Gastrocnemius medialis (tissue), 4 donors: ENCODE measurements around the gene ZNF536. TPM values are rescaled to one million over a fixed set of nuclear protein-coding genes. Genes with fewer than 3 reads are reported as not detected.
A peak's percentile ranks its signal among the peaks of the same experiment; 100 is the strongest.

Experiments used
- ATAC-seq, 2 donors: fragments of 150-250 bp; one replicate each; pipeline ENCODE4 v1.9.1; 2016
- DNase-seq, 2 donors: peaks; one replicate each; pipeline ENCODE4 v3.0.0-alpha.2; 2019
- H3K27ac ChIP-seq, 4 donors: fragments of 200-600 bp; sonication (generic); 1 replicate in 1 of 4; 2 replicates in 3 of 4; pipeline ENCODE4 v1.5.1; 2016 to 2018; ENCODE audit warnings: mild to moderate bottlenecking in 2 of 4, moderate library complexity in 1 of 4
- H3K27me3 ChIP-seq, 3 donors: fragments of 200-600 bp; sonication (generic) in 2 of 3; 1 replicate in 1 of 3; 2 replicates in 2 of 3; pipeline versions ENCODE4 v1.5.1 to v1.6.0; 2016 to 2019; ENCODE audit warnings: mild to moderate bottlenecking in 1 of 3, moderate library complexity in 1 of 3
- H3K36me3 ChIP-seq, 2 donors: fragments of 200-600 bp; sonication (generic) in 1 of 2; one replicate each; pipeline ENCODE4 v1.5.1; 2017 to 2018
- H3K4me1 ChIP-seq, 2 donors: fragments of 200-600 bp; sonication (generic) in 1 of 2; one replicate each; pipeline ENCODE4 v1.5.1; 2016 to 2017; ENCODE audit warnings: mild to moderate bottlenecking in 2 of 2
- H3K4me3 ChIP-seq, 4 donors: fragments of 200-600 bp; sonication (generic) in 3 of 4; 1 replicate in 1 of 4; 2 replicates in 3 of 4; pipeline ENCODE4 v1.5.1; 2016 to 2019; ENCODE audit warnings: mild to moderate bottlenecking in 2 of 4
- H3K9me3 ChIP-seq, 3 donors: fragments of 200-600 bp; sonication (generic) in 2 of 3; 1 replicate in 1 of 3; 2 replicates in 2 of 3; pipeline ENCODE4 v1.5.1; 2016 to 2019
- CTCF ChIP-seq, 5 experiments: fragments of 450-650 bp in 3 of 5; fragments of 200-600 bp in 2 of 5; sonication (generic) in 2 of 5; IDR thresholded peaks in 4 of 5; conservative IDR thresholded peaks in 1 of 5; 1 replicate in 4 of 5; 2 replicates in 1 of 5; pipeline ENCODE4 v1.5.1; 2016 to 2019; ENCODE audit warnings: antibody characterized with exemption in 5 of 5, mild to moderate bottlenecking in 3 of 5, moderate library complexity in 3 of 5
- POLR2A ChIP-seq, 2 donors: fragments of 450-650 bp; IDR thresholded peaks; one replicate each; pipeline ENCODE4 v1.6.1; 2017; ENCODE audit warnings: antibody characterized with exemption in 2 of 2, mild to moderate bottlenecking in 2 of 2, moderate library complexity in 2 of 2
- in situ Hi-C, 4 donors: fragments of 200-750 bp; cut with MboI; loops; one replicate each; pipeline versions ENCODE4 v1.15.0 to v1.8.0; 2017; ENCODE audit warnings: low sequenced_read_pairs in 4 of 4
- intact Hi-C: fragments of 100-400 bp; cut with DNase I; formaldehyde crosslinking; loops from one replicate; pipeline ENCODE4 v1.15.1; 2023; ENCODE audit warnings: low total_unique reads
- total RNA-seq, 4 donors: library from RNA; depleted of rRNA; stranded (reverse); fragments of >200 nt; gene quantifications; one replicate each; pipeline versions ENCODE4 v1.1.0 to v1.2.3, GENCODE V29; 2016

Gene ZNF536
- total RNA-seq, 4 donors from 2014 or later, result 0.12 to 0.44 (median 0.20) TPM; not detected in 1

- in situ Hi-C loops, result no loop called here
- ATAC-seq (no peak), DNase-seq (no peak)
- intact Hi-C loops, result no loop called here
- Histone ChIP-seq H3K9me3 (no peaks in the 10 kb centered on the region), H3K27ac (no peak overlapping the region), H3K27me3 (no peaks in the 10 kb centered on the region), H3K36me3 (no peaks in the 10 kb centered on the region), H3K4me1 (peaks cover 0 to 6% of the 10 kb centered on the region in 2 donors), H3K4me3 (no peak overlapping the region)
- TF ChIP-seq CTCF (IDR thresholded peaks at IDR 0.05 in 4 of 5, conservative IDR thresholded peaks at IDR 0.05 in 1 of 5), result no peak
- TF ChIP-seq POLR2A (IDR thresholded peaks at IDR 0.05), result no peak
Observed at GRCh38 chr19:30403203-30403985, 31.2 kb downstream of the ZNF536 start.

GRCh38 chr19:30406220-30407067 lies 34.3 kb downstream of the ZNF536 start:
- ATAC-seq (no peak), DNase-seq (no peak)
- no peak overlapping the region for H3K4me3 ChIP-seq
- H3K4me1 ChIP-seq, result peaks cover 0 to 6% of the 10 kb centered on the region in 2 donors
- intact Hi-C loops, result loop anchor here (5.0 kb wide), 1 partner anchor 179 kb away; no protein-coding TSS in a partner anchor
- in situ Hi-C loops, result no loop called here
- no peaks in the 10 kb centered on the region for H3K27me3 ChIP-seq
- TF ChIP-seq POLR2A (IDR thresholded peaks at IDR 0.05), result no peak
- TF ChIP-seq CTCF (IDR thresholded peaks at IDR 0.05 in 4 of 5, conservative IDR thresholded peaks at IDR 0.05 in 1 of 5), result peak in 4 of 5 experiments; percentile 10 to 24 (median 17)
- H3K27ac ChIP-seq, result no peak overlapping the region
- H3K36me3 ChIP-seq, result no peaks in the 10 kb centered on the region
- no peaks in the 10 kb centered on the region for H3K9me3 ChIP-seq

GRCh38 chr19:30407068-30407709 lies 35.0 kb downstream of the ZNF536 start:
- Histone ChIP-seq H3K27me3 (no peaks in the 10 kb centered on the region), H3K4me1 (peaks cover 0 to 6% of the 10 kb centered on the region in 2 donors), H3K9me3 (no peaks in the 10 kb centered on the region), H3K36me3 (no peaks in the 10 kb centered on the region), H3K4me3 (no peak overlapping the region), H3K27ac (no peak overlapping the region)
- in situ Hi-C loops, result no loop called here
- intact Hi-C loops, result loop anchor here (5.0 kb wide), 1 partner anchor 180 kb away; no protein-coding TSS in a partner anchor
- no peak for TF ChIP-seq POLR2A (IDR thresholded peaks at IDR 0.05)
- TF ChIP-seq CTCF (IDR thresholded peaks at IDR 0.05 in 4 of 5, conservative IDR thresholded peaks at IDR 0.05 in 1 of 5), result no peak
- ATAC-seq, result no peak
- no peak for DNase-seq

GRCh38 chr19:30408734-30409301 lies 36.6 kb downstream of the ZNF536 start:
- Histone ChIP-seq H3K9me3 (no peaks in the 10 kb centered on the region), H3K27me3 (no peaks in the 10 kb centered on the region), H3K36me3 (no peaks in the 10 kb centered on the region), H3K4me3 (no peak overlapping the region), H3K27ac (no peak overlapping the region), H3K4me1 (peaks cover 0 to 6% of the 10 kb centered on the region in 2 donors)
- in situ Hi-C loops (no loop called here), intact Hi-C loops (loop anchor here (5.0 kb wide), 1 partner anchor 182 kb away; no protein-coding TSS in a partner anchor)
- DNase-seq (no peak), ATAC-seq (no peak)
- no peak for TF ChIP-seq POLR2A (IDR thresholded peaks at IDR 0.05)
- no peak for TF ChIP-seq CTCF (IDR thresholded peaks at IDR 0.05 in 4 of 5, conservative IDR thresholded peaks at IDR 0.05 in 1 of 5)
